ENCODE results near the gene CAPZB.

CAPZB gene

GRCh38 chr1:19443326-19443725, 42.0 kb downstream of the CAPZB start:
- H3K9me3 ChIP-seq (ENCODE audit: control insufficient read depth, insufficient read depth, low read length), result no peaks in the 10 kb centered on the region
- no peak overlapping the region for H3K4me3 ChIP-seq (ENCODE audit: low read depth, low read length)
- H3K36me3 ChIP-seq (ENCODE audit: control insufficient read depth, insufficient read depth, low read length), result no peaks in the 10 kb centered on the region
- no peaks in the 10 kb centered on the region for H3K27me3 ChIP-seq (ENCODE audit: control insufficient read depth, insufficient read depth, low read length)
- no peak overlapping the region for H3K9ac ChIP-seq (ENCODE audit: low read depth, low read length)
- peaks cover 10% of the 10 kb centered on the region for H3K4me1 ChIP-seq (ENCODE audit: control insufficient read depth, insufficient read depth, low read length)

GRCh38 chr1:19442154-19443096, 42.9 kb downstream of the CAPZB start:
- H3K4me3 ChIP-seq (ENCODE audit: low read depth, low read length), result no peak overlapping the region
- peaks cover 10% of the 10 kb centered on the region for H3K4me1 ChIP-seq (ENCODE audit: control insufficient read depth, insufficient read depth, low read length)
- peak overlapping the region; percentile 39 for H3K9ac ChIP-seq (ENCODE audit: low read depth, low read length)
- no peaks in the 10 kb centered on the region for H3K27me3 ChIP-seq (ENCODE audit: control insufficient read depth, insufficient read depth, low read length)
- H3K9me3 ChIP-seq (ENCODE audit: control insufficient read depth, insufficient read depth, low read length), result no peaks in the 10 kb centered on the region
- H3K36me3 ChIP-seq (ENCODE audit: control insufficient read depth, insufficient read depth, low read length), result peaks cover 3% of the 10 kb centered on the region

- peaks cover 7% of the 10 kb centered on the region for H3K36me3 ChIP-seq (ENCODE audit: control insufficient read depth, insufficient read depth, low read length)
- no peak overlapping the region for H3K4me3 ChIP-seq (ENCODE audit: low read depth, low read length)
- H3K4me1 ChIP-seq (ENCODE audit: control insufficient read depth, insufficient read depth, low read length), result peaks cover 6% of the 10 kb centered on the region
- H3K27me3 ChIP-seq (ENCODE audit: control insufficient read depth, insufficient read depth, low read length), result no peaks in the 10 kb centered on the region
- H3K9ac ChIP-seq (ENCODE audit: low read depth, low read length), result no peak overlapping the region
- no peaks in the 10 kb centered on the region for H3K9me3 ChIP-seq (ENCODE audit: control insufficient read depth, insufficient read depth, low read length)
Observed at GRCh38 chr1:19441048-19441780, 44.1 kb downstream of the CAPZB start.

GRCh38 chr1:19439464-19440171, 45.7 kb downstream of the CAPZB start:
- Histone ChIP-seq H3K9ac (ENCODE audit: low read depth, low read length) (no peak overlapping the region), H3K4me1 (ENCODE audit: control insufficient read depth, insufficient read depth, low read length) (peaks cover 5% of the 10 kb centered on the region), H3K36me3 (ENCODE audit: control insufficient read depth, insufficient read depth, low read length) (peaks cover 12% of the 10 kb centered on the region), H3K4me3 (ENCODE audit: low read depth, low read length) (no peak overlapping the region), H3K27me3 (ENCODE audit: control insufficient read depth, insufficient read depth, low read length) (no peaks in the 10 kb centered on the region), H3K9me3 (ENCODE audit: control insufficient read depth, insufficient read depth, low read length) (no peaks in the 10 kb centered on the region)

GRCh38 chr1:19438516-19439195, 46.7 kb downstream of the CAPZB start:
- H3K36me3 ChIP-seq (ENCODE audit: control insufficient read depth, insufficient read depth, low read length), result peaks cover 12% of the 10 kb centered on the region
- no peaks in the 10 kb centered on the region for H3K9me3 ChIP-seq (ENCODE audit: control insufficient read depth, insufficient read depth, low read length)
- peaks cover 5% of the 10 kb centered on the region for H3K4me1 ChIP-seq (ENCODE audit: control insufficient read depth, insufficient read depth, low read length)
- H3K27me3 ChIP-seq (ENCODE audit: control insufficient read depth, insufficient read depth, low read length), result no peaks in the 10 kb centered on the region
- no peak overlapping the region for H3K9ac ChIP-seq (ENCODE audit: low read depth, low read length)
- H3K4me3 ChIP-seq (ENCODE audit: low read depth, low read length), result no peak overlapping the region

- H3K9ac ChIP-seq (ENCODE audit: low read depth, low read length), result no peak overlapping the region
- H3K4me3 ChIP-seq (ENCODE audit: low read depth, low read length), result no peak overlapping the region
- peaks cover 5% of the 10 kb centered on the region for H3K4me1 ChIP-seq (ENCODE audit: control insufficient read depth, insufficient read depth, low read length)
- H3K36me3 ChIP-seq (ENCODE audit: control insufficient read depth, insufficient read depth, low read length), result peaks cover 12% of the 10 kb centered on the region
- H3K27me3 ChIP-seq (ENCODE audit: control insufficient read depth, insufficient read depth, low read length), result no peaks in the 10 kb centered on the region
- no peaks in the 10 kb centered on the region for H3K9me3 ChIP-seq (ENCODE audit: control insufficient read depth, insufficient read depth, low read length)
Observed at GRCh38 chr1:19437891-19438294, 47.4 kb downstream of the CAPZB start.

GRCh38 chr1:19436716-19437476, 48.4 kb downstream of the CAPZB start:
- Histone ChIP-seq H3K4me3 (ENCODE audit: low read depth, low read length) (no peak overlapping the region), H3K4me1 (ENCODE audit: control insufficient read depth, insufficient read depth, low read length) (peaks cover 5% of the 10 kb centered on the region), H3K9me3 (ENCODE audit: control insufficient read depth, insufficient read depth, low read length) (no peaks in the 10 kb centered on the region), H3K36me3 (ENCODE audit: control insufficient read depth, insufficient read depth, low read length) (peaks cover 12% of the 10 kb centered on the region), H3K27me3 (ENCODE audit: control insufficient read depth, insufficient read depth, low read length) (no peaks in the 10 kb centered on the region), H3K9ac (ENCODE audit: low read depth, low read length) (no peak overlapping the region)

GRCh38 chr1:19435851-19436455, 49.4 kb downstream of the CAPZB start:
- H3K36me3 ChIP-seq (ENCODE audit: control insufficient read depth, insufficient read depth, low read length), result peaks cover 12% of the 10 kb centered on the region
- peaks cover under 1% of the 10 kb centered on the region for H3K4me1 ChIP-seq (ENCODE audit: control insufficient read depth, insufficient read depth, low read length)
- no peaks in the 10 kb centered on the region for H3K27me3 ChIP-seq (ENCODE audit: control insufficient read depth, insufficient read depth, low read length)
- H3K9me3 ChIP-seq (ENCODE audit: control insufficient read depth, insufficient read depth, low read length), result no peaks in the 10 kb centered on the region
- no peak overlapping the region for H3K9ac ChIP-seq (ENCODE audit: low read depth, low read length)
- no peak overlapping the region for H3K4me3 ChIP-seq (ENCODE audit: low read depth, low read length)

GRCh38 chr1:19435181-19435580, 50.2 kb downstream of the CAPZB start:
- no peaks in the 10 kb centered on the region for H3K9me3 ChIP-seq (ENCODE audit: control insufficient read depth, insufficient read depth, low read length)
- peaks cover 4% of the 10 kb centered on the region for H3K4me1 ChIP-seq (ENCODE audit: control insufficient read depth, insufficient read depth, low read length)
- no peaks in the 10 kb centered on the region for H3K27me3 ChIP-seq (ENCODE audit: control insufficient read depth, insufficient read depth, low read length)
- H3K4me3 ChIP-seq (ENCODE audit: low read depth, low read length), result no peak overlapping the region
- peaks cover 12% of the 10 kb centered on the region for H3K36me3 ChIP-seq (ENCODE audit: control insufficient read depth, insufficient read depth, low read length)
- no peak overlapping the region for H3K9ac ChIP-seq (ENCODE audit: low read depth, low read length)

- Histone ChIP-seq H3K9me3 (ENCODE audit: control insufficient read depth, insufficient read depth, low read length) (no peaks in the 10 kb centered on the region), H3K9ac (ENCODE audit: low read depth, low read length) (no peak overlapping the region), H3K4me3 (ENCODE audit: low read depth, low read length) (no peak overlapping the region), H3K27me3 (ENCODE audit: control insufficient read depth, insufficient read depth, low read length) (no peaks in the 10 kb centered on the region), H3K36me3 (ENCODE audit: control insufficient read depth, insufficient read depth, low read length) (peaks cover 12% of the 10 kb centered on the region), H3K4me1 (ENCODE audit: control insufficient read depth, insufficient read depth, low read length) (peaks cover 4% of the 10 kb centered on the region)
Observed at GRCh38 chr1:19433719-19433998, 51.7 kb downstream of the CAPZB start.

Measured in iPS-15b (cell line).